Stimulated activated memory B cell treated with anti-CD40 and anti-IgM and Interleukin-4, amounts not matched to agents 10 μg/mL and 1 μg/mL and 100 μg/mL, for 72 hours (primary cell): Measurements from ENCODE around the gene KCTD8.

ENCODE experiments used
- ATAC-seq: fragments of 150-1000 bp; cut with Tn5 transposase; 2 replicates; pipeline ENCODE4 v1.10.0; 2021
- H3K27ac Mint-ChIP-seq: one replicate; pipeline ENCODE4 v1.8.0; 2022; ENCODE audit warnings: mild to moderate bottlenecking, mixed read lengths
- H3K27me3 Mint-ChIP-seq: one replicate; pipeline ENCODE4 v1.8.0; 2022; ENCODE audit warnings: mixed read lengths
- H3K36me3 Mint-ChIP-seq: one replicate; pipeline ENCODE4 v1.8.0; 2022; ENCODE audit warnings: mixed read lengths
- H3K4me1 Mint-ChIP-seq: one replicate; pipeline ENCODE4 v1.8.0; 2022; ENCODE audit warnings: mixed read lengths
- H3K4me3 Mint-ChIP-seq: one replicate; pipeline ENCODE4 v1.8.0; 2022; ENCODE audit warnings: mild to moderate bottlenecking, moderate library complexity, mixed read lengths
- H3K9me3 Mint-ChIP-seq: one replicate; pipeline ENCODE4 v1.8.0; 2022; ENCODE audit warnings: mixed read lengths

The KCTD8 gene

GRCh38 chr4:44160776-44161367 is 287.7 kb downstream of the KCTD8 start:
- no peak for ATAC-seq
- H3K27ac Mint-ChIP-seq = no peak overlapping the region
- no peaks in the 10 kb centered on the region for H3K36me3 Mint-ChIP-seq
- no peaks in the 10 kb centered on the region for H3K27me3 Mint-ChIP-seq
- no peaks in the 10 kb centered on the region for H3K4me1 Mint-ChIP-seq
- no peaks in the 10 kb centered on the region for H3K9me3 Mint-ChIP-seq
- H3K4me3 Mint-ChIP-seq = no peak overlapping the region

DNA sequence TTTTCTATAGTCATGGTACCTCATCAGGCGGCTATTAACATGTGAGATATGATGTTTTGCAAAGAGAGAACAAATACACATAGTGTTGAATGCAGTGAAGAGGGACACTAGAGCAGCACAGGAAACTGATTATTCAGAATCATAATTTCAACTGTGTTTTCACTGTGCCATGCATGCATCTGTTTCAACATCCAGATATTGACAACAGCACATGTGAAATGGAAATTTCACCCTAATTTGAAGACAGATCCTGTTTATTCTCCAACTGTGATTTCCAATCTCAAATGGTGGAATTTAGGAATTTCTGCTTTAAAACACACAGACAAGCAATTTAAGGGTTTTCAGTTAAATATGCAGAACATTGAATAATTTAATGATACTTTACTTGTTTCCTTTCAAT is 288.6 kb downstream of the KCTD8 start:
- no peak for ATAC-seq
- Mint-ChIP-seq H3K4me1 (no peaks in the 10 kb centered on the region), H3K9me3 (no peaks in the 10 kb centered on the region), H3K27ac (no peak overlapping the region), H3K4me3 (no peak overlapping the region), H3K36me3 (no peaks in the 10 kb centered on the region), H3K27me3 (no peaks in the 10 kb centered on the region)

DNA sequence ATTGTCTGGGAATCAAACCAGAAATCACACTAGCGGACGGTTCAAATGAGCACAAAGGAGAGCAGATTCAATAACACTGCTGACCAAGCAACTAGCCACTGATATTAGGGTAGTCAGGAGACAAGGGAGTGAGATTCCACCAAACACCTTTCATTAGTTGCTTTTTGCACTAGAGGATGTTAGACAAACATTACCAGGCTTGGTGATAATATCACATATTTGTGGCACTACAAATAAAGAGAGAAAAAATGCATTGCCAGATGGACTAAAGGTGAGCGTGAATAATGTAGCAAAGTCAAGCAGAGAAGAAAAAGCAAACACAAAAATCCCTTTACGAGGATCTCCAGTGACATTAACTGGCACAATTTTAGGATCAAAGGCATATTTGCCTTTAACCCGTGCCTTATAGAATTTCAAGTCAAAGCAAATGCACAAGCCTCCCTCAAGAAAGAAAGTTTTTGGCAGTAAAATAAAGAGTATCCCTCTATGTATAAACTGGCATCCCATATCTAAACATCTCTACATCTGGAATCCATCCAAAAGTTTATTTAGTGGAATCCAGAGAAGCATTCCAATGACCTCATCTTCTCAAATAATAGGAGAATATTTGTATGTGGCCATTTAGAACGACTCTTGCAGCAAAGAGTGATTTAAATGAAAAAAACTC is 290.9 kb downstream of the KCTD8 start:
- Mint-ChIP-seq H3K36me3 (no peaks in the 10 kb centered on the region), H3K4me3 (no peak overlapping the region), H3K4me1 (no peaks in the 10 kb centered on the region), H3K9me3 (no peaks in the 10 kb centered on the region), H3K27me3 (no peaks in the 10 kb centered on the region), H3K27ac (no peak overlapping the region)
- ATAC-seq = no peak

- Mint-ChIP-seq H3K4me3 (no peak overlapping the region), H3K9me3 (peaks cover 5% of the 10 kb centered on the region), H3K36me3 (no peaks in the 10 kb centered on the region), H3K27ac (no peak overlapping the region), H3K4me1 (no peaks in the 10 kb centered on the region), H3K27me3 (no peaks in the 10 kb centered on the region)
- ATAC-seq = no peak
These were observed 298.5 kb downstream of the KCTD8 start for GRCh38 chr4:44150091-44150576.

- no peaks in the 10 kb centered on the region for H3K4me1 Mint-ChIP-seq
- no peak overlapping the region for H3K4me3 Mint-ChIP-seq
- no peaks in the 10 kb centered on the region for H3K36me3 Mint-ChIP-seq
- H3K27me3 Mint-ChIP-seq = no peaks in the 10 kb centered on the region
- peaks cover 5% of the 10 kb centered on the region for H3K9me3 Mint-ChIP-seq
- no peak overlapping the region for H3K27ac Mint-ChIP-seq
- ATAC-seq = no peak
These were observed 299.3 kb downstream of the KCTD8 start for GRCh38 chr4:44149282-44149681.

DNA sequence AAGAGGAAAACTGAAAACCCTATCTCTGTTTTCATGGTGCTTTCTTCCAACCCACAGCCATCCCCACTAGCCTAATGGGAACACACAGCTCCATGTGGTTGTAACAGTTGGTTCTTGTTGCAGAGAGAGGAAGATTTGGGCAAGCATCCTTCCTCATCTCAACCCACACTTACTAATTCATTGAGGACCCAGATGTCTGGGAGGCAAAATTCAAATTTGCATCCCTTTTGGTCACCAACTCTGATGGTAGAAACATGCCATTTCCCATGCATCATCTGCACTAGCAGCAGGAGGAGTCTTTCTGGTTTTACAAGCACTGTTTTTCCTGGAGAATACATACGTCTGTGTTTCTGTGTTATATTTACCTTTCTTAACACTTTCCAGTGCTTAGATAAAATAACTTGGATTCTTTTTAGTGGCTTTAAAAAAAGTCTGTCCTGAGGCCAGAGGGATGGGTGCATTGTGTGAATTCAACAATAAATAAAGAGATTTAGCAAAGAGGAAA is 301.0 kb downstream of the KCTD8 start:
- H3K4me1 Mint-ChIP-seq = no peaks in the 10 kb centered on the region
- H3K4me3 Mint-ChIP-seq = no peak overlapping the region
- no peaks in the 10 kb centered on the region for H3K27me3 Mint-ChIP-seq
- H3K27ac Mint-ChIP-seq = no peak overlapping the region
- peaks cover 5% of the 10 kb centered on the region for H3K9me3 Mint-ChIP-seq
- H3K36me3 Mint-ChIP-seq = no peaks in the 10 kb centered on the region
- no peak for ATAC-seq

- no peaks in the 10 kb centered on the region for H3K4me1 Mint-ChIP-seq
- no peak overlapping the region for H3K27ac Mint-ChIP-seq
- H3K27me3 Mint-ChIP-seq = no peaks in the 10 kb centered on the region
- no peak overlapping the region for H3K4me3 Mint-ChIP-seq
- no peak for ATAC-seq
- no peaks in the 10 kb centered on the region for H3K36me3 Mint-ChIP-seq
- peaks cover 5% of the 10 kb centered on the region for H3K9me3 Mint-ChIP-seq
These were observed 302.1 kb downstream of the KCTD8 start for GRCh38 chr4:44146516-44146915.

GRCh38 chr4:44145868-44146267 is 302.7 kb downstream of the KCTD8 start:
- Mint-ChIP-seq H3K4me1 (no peaks in the 10 kb centered on the region), H3K36me3 (no peaks in the 10 kb centered on the region), H3K27ac (no peak overlapping the region), H3K4me3 (no peak overlapping the region), H3K27me3 (no peaks in the 10 kb centered on the region), H3K9me3 (peaks cover 4% of the 10 kb centered on the region)
- no peak for ATAC-seq

DNA sequence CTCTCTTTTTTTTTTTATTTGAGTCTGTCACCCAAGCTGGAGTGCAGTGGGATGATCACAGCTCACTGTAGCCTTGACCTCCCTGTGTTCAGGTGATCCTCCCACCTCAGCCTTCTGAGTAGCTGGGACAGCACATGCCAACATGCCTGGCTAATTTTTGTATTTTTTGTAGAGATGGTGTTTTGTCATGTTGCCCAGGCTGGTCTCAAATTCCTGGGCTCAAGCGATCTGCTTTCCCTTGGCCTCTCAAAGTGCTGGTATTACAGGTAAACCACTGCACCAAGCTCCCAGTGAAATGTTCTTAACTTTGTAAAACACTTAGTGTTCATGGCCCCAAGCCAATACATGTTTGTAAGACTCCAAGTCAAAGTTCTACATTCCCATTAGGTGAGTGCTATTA is 316.1 kb downstream of the KCTD8 start:
- H3K4me3 Mint-ChIP-seq = no peak overlapping the region
- H3K27me3 Mint-ChIP-seq = no peaks in the 10 kb centered on the region
- no peaks in the 10 kb centered on the region for H3K4me1 Mint-ChIP-seq
- no peaks in the 10 kb centered on the region for H3K36me3 Mint-ChIP-seq
- H3K9me3 Mint-ChIP-seq = peaks cover 11% of the 10 kb centered on the region
- no peak for ATAC-seq
- no peak overlapping the region for H3K27ac Mint-ChIP-seq
